H9 (cell line): ENCODE results near the gene LRG1. TPM values are rescaled to one million over a fixed set of nuclear protein-coding genes. Genes with fewer than 3 reads are reported as not detected.

Source experiments
- DNase-seq: peaks from one replicate; pipeline ENCODE4 v3.0.0-alpha.2; 2017
- H2AFZ ChIP-seq: one replicate; pipeline ENCODE4 v1.6.1; 2013; ENCODE audit warnings: mild to moderate bottlenecking, low read length, control low read depth, moderate library complexity
- H2AK5ac ChIP-seq: 2 replicates; pipeline ENCODE4 v1.6.1; 2013; ENCODE audit warnings: low read length, control low read depth, mixed read lengths; ENCODE audit not compliant: insufficient read length
- H2BK120ac ChIP-seq: one replicate; pipeline ENCODE4 v1.6.1; 2013; ENCODE audit warnings: low read depth, mild to moderate bottlenecking, low read length, control low read depth, inconsistent platforms; ENCODE audit not compliant: poor library complexity, severe bottlenecking
- H2BK12ac ChIP-seq: 2 replicates; pipeline ENCODE4 v1.6.1; 2013; ENCODE audit warnings: low read length, control low read depth, mixed read lengths, low read depth; ENCODE audit not compliant: insufficient read length
- H2BK15ac ChIP-seq: 2 replicates; pipeline ENCODE4 v1.6.1; 2013; ENCODE audit warnings: low read depth, low read length, control low read depth
- H2BK20ac ChIP-seq: one replicate; pipeline ENCODE4 v1.6.1; 2013; ENCODE audit warnings: low read depth, mild to moderate bottlenecking, low read length, control low read depth, inconsistent platforms; ENCODE audit not compliant: poor library complexity, severe bottlenecking
- H2BK5ac ChIP-seq: 2 replicates; pipeline ENCODE4 v1.6.1; 2013; ENCODE audit warnings: low read length, control low read depth, mixed read lengths; ENCODE audit not compliant: insufficient read length
- H3K14ac ChIP-seq: 2 replicates; pipeline ENCODE4 v1.6.1; 2013; ENCODE audit warnings: low read length, control low read depth; ENCODE audit not compliant: insufficient read depth
- H3K18ac ChIP-seq: 2 replicates; pipeline ENCODE4 v1.6.1; 2013; ENCODE audit warnings: low read depth, mild to moderate bottlenecking, mixed read lengths, low read length, control low read depth; ENCODE audit not compliant: insufficient read length
- H3K23ac ChIP-seq: 2 replicates; pipeline ENCODE4 v1.6.1; 2013; ENCODE audit warnings: low read length, control low read depth, mixed read lengths, low read depth; ENCODE audit not compliant: insufficient read length
- H3K23me2 ChIP-seq: 2 replicates; pipeline ENCODE4 v1.6.1; 2013; ENCODE audit warnings: low read depth, mild to moderate bottlenecking, mixed read lengths, low read length, control low read depth; ENCODE audit not compliant: insufficient read length, poor library complexity, severe bottlenecking
- H3K27ac ChIP-seq: 2 replicates; pipeline ENCODE4 v1.5.1; 2013; ENCODE audit warnings: low read length, control low read depth, mixed read lengths, low read depth; ENCODE audit not compliant: insufficient read length
- H3K27me3 ChIP-seq: 2 replicates; pipeline ENCODE4 v1.6.1; 2013; ENCODE audit warnings: low read length, control low read depth, inconsistent platforms; ENCODE audit not compliant: insufficient read depth
- H3K4ac ChIP-seq: 2 replicates; pipeline ENCODE4 v1.6.1; 2013; ENCODE audit warnings: low read depth, mild to moderate bottlenecking, control low read depth, inconsistent platforms, low read length, moderate library complexity
- H3K4me1 ChIP-seq: 2 replicates; pipeline ENCODE4 v1.6.1; 2013; ENCODE audit warnings: low read length, control low read depth, inconsistent platforms; ENCODE audit not compliant: insufficient read depth
- H3K4me2 ChIP-seq: 2 replicates; pipeline ENCODE4 v1.6.1; 2013; ENCODE audit warnings: low read length, control low read depth, mixed read lengths; ENCODE audit not compliant: insufficient read length, insufficient read depth
- H3K56ac ChIP-seq: 2 replicates; pipeline ENCODE4 v1.6.1; 2013; ENCODE audit warnings: low read depth, mild to moderate bottlenecking, mixed read lengths, low read length, control low read depth; ENCODE audit not compliant: insufficient read length
- H3K79me1 ChIP-seq: 2 replicates; pipeline ENCODE4 v1.6.1; 2013; ENCODE audit warnings: low read depth, mild to moderate bottlenecking, moderate library complexity, low read length, control low read depth, inconsistent platforms; ENCODE audit not compliant: insufficient read depth, poor library complexity, severe bottlenecking
- H3K79me2 ChIP-seq: 2 replicates; pipeline ENCODE4 v1.6.1; 2013; ENCODE audit warnings: low read length, control low read depth, inconsistent platforms; ENCODE audit not compliant: insufficient read depth
- H3K9ac ChIP-seq: 2 replicates; pipeline ENCODE4 v1.6.1; 2013; ENCODE audit warnings: low read length, control low read depth, mixed read lengths; ENCODE audit not compliant: insufficient read length; ENCODE audit errors: extremely low read depth
- H3K9me3 ChIP-seq: one replicate; pipeline ENCODE4 v1.6.1; 2013; ENCODE audit warnings: low read depth, low read length, inconsistent platforms; ENCODE audit not compliant: control insufficient read depth
- H3T11ph ChIP-seq: one replicate; pipeline ENCODE4 v1.6.1; 2013; ENCODE audit warnings: mild to moderate bottlenecking, low read length, control low read depth, inconsistent platforms
- H4K20me1 ChIP-seq: one replicate; pipeline ENCODE4 v1.6.1; 2013; ENCODE audit not compliant: control insufficient read depth, insufficient read length, insufficient read depth
- H4K5ac ChIP-seq: 2 replicates; pipeline ENCODE4 v1.6.1; 2013; ENCODE audit warnings: low read depth, mild to moderate bottlenecking, mixed read lengths, low read length, control low read depth; ENCODE audit not compliant: insufficient read length
- H4K8ac ChIP-seq: replicated peaks from 2 replicates; pipeline ENCODE4 v1.6.1; 2013; ENCODE audit warnings: low read length, control low read depth, mixed read lengths, low read depth; ENCODE audit not compliant: insufficient read length
- H4K91ac ChIP-seq: 2 replicates; pipeline ENCODE4 v1.6.1; 2013; ENCODE audit warnings: low read depth, mild to moderate bottlenecking, moderate library complexity, mixed read lengths, low read length, control low read depth; ENCODE audit not compliant: insufficient read length
- H3K27ac Mint-ChIP-seq, 3 experiments: 2 replicates in 2 of 3; 3 replicates in 1 of 3; pipeline ENCODE4 v1.8.0; 2020 to 2021; ENCODE audit warnings: mixed read lengths in 3 of 3, mild to moderate bottlenecking in 1 of 3, moderate library complexity in 1 of 3
- H3K27me3 Mint-ChIP-seq: 2 replicates; pipeline ENCODE4 v1.8.0; 2021; ENCODE audit warnings: low read depth, mild to moderate bottlenecking, moderate library complexity, mixed read lengths
- H3K36me3 Mint-ChIP-seq, 3 experiments: 2 replicates in 2 of 3; 3 replicates in 1 of 3; pipeline ENCODE4 v1.8.0; 2020 to 2021; ENCODE audit warnings: low read depth in 3 of 3, mixed read lengths in 3 of 3; ENCODE audit not compliant: insufficient read depth in 1 of 3
- H3K4me1 Mint-ChIP-seq, 2 experiments: 2 replicates each; pipeline ENCODE4 v1.8.0; 2020; ENCODE audit warnings: mixed read lengths in 2 of 2
- H3K4me3 Mint-ChIP-seq, 2 experiments: 2 replicates in 1 of 2; 3 replicates in 1 of 2; pipeline ENCODE4 v1.8.0; 2020 to 2021; ENCODE audit warnings: mild to moderate bottlenecking in 2 of 2, mixed read lengths in 2 of 2, moderate library complexity in 1 of 2
- H3K9me3 Mint-ChIP-seq, 2 experiments: 2 replicates in 1 of 2; 3 replicates in 1 of 2; pipeline ENCODE4 v1.8.0; 2020; ENCODE audit warnings: mild to moderate bottlenecking in 2 of 2, mixed read lengths in 2 of 2, moderate library complexity in 1 of 2
- CTCF ChIP-seq: fragments of 200-600 bp; sonication (generic); conservative IDR thresholded peaks from 3 replicates; pipeline ENCODE4 v1.8.0; 2021; ENCODE audit warnings: antibody characterized with exemption, mild to moderate bottlenecking
- WGBS: extraction: QIAGEN DNeasy Blood & Tissue Kit; methylation state at CpG from one replicate; pipeline ENCODE4 v1.1.7; 2013; ENCODE audit warnings: missing lambda C conversion rate, low lambda C conversion rate, mixed read lengths; ENCODE audit not compliant: insufficient read length; ENCODE audit errors: extremely low coverage; 5-methylcytosine and 5-hydroxymethylcytosine counted together
- total RNA-seq: library from RNA; stranded (reverse); gene quantifications from 2 replicates; pipeline ENCODE4 v1.2.1, GENCODE V29; 2021

Gene LRG1
- total RNA-seq, 1 experiment from 2014 or later = 0.24 TPM

GRCh38 chr19:4498694-4499093, 41.1 kb downstream of the LRG1 start:
- Histone ChIP-seq H4K20me1 (no peaks in the 10 kb centered on the region), H3K4me1 (no peaks in the 10 kb centered on the region), H3K14ac (no peak overlapping the region), H3K9ac (no peak overlapping the region), H3K23ac (no peak overlapping the region), H2BK12ac (no peak overlapping the region), H2BK15ac (no peak overlapping the region), H4K8ac (no peak overlapping the region), H3K27ac (no peak overlapping the region), H4K91ac (no peak overlapping the region), H3K56ac (no peak overlapping the region), H3K79me1 (no peaks in the 10 kb centered on the region), H2BK20ac (no peak overlapping the region), H2AK5ac (no peak overlapping the region), H3K4me2 (no peak overlapping the region), H3K23me2 (no peaks in the 10 kb centered on the region), H2BK5ac (no peak overlapping the region), H4K5ac (no peak overlapping the region), H3K4ac (no peak overlapping the region), H3T11ph (no peak overlapping the region), H3K18ac (no peak overlapping the region), H3K9me3 (no peaks in the 10 kb centered on the region), H3K27me3 (no peaks in the 10 kb centered on the region), H3K79me2 (no peaks in the 10 kb centered on the region), H2BK120ac (no peak overlapping the region), H2AFZ (no peak overlapping the region)
- Mint-ChIP-seq H3K27ac (no peak overlapping the region), H3K4me1 (no peaks in the 10 kb centered on the region), H3K27me3 (no peaks in the 10 kb centered on the region), H3K9me3 (no peaks in the 10 kb centered on the region), H3K36me3 (peaks cover 18 to 59% (median 51%) of the 10 kb centered on the region in 3 experiments; a peak in 6 of 7 replicates), H3K4me3 (no peak overlapping the region)
- no peak for TF ChIP-seq CTCF
- no peak for DNase-seq
- WGBS = no CpG with 5 or more reads among the region's 12 CpGs
